HepG2 (cell line): ENCODE measurements around the gene LAMA5. TPM values are rescaled to one million over a fixed set of nuclear protein-coding genes. Genes with fewer than 3 reads are reported as not detected.

Source experiments
- AGO1 ChIP-seq: fragments of 200-400 bp; formaldehyde crosslinking; IDR thresholded peaks from 2 replicates; pipeline ENCODE4 v1.6.1; 2017; ENCODE audit warnings: mild to moderate bottlenecking, low read depth, low read length, moderate library complexity; ENCODE audit not compliant: poor library complexity, severe bottlenecking
- FOXP1 ChIP-seq, 2 experiments: fragments of 450-650 bp in 1 of 2; IDR thresholded peaks; 2 replicates each; pipeline ENCODE4 v1.6.1; 2017 to 2018; ENCODE audit warnings: antibody characterized with exemption in 1 of 2
- HNF4G ChIP-seq, 2 experiments: sonication (generic) in 1 of 2; formaldehyde crosslinking in 1 of 2; IDR thresholded peaks; 2 replicates each; pipeline versions ENCODE4 v1.4.0 to v1.6.1; 2011 to 2020; ENCODE audit warnings: borderline replicate concordance in 2 of 2, low read depth in 2 of 2, mild to moderate bottlenecking in 2 of 2, low read length in 1 of 2, missing genetic modification reagents in 1 of 2, moderate library complexity in 1 of 2
- HOXD1 ChIP-seq: sonication (generic); formaldehyde crosslinking; IDR thresholded peaks from 2 replicates; pipeline ENCODE4 v1.5.0; 2020; ENCODE audit warnings: missing genetic modification reagents
- MED13 ChIP-seq: sonication (generic); formaldehyde crosslinking; IDR thresholded peaks from 2 replicates; pipeline ENCODE4 v1.5.0; 2020; ENCODE audit warnings: missing genetic modification reagents
- MEIS1 ChIP-seq: sonication (generic); formaldehyde crosslinking; IDR thresholded peaks from 2 replicates; pipeline ENCODE4 v1.9.0; 2021; ENCODE audit warnings: mild to moderate bottlenecking, missing genetic modification reagents, moderate library complexity, borderline replicate concordance
- RCOR2 ChIP-seq: IDR thresholded peaks from 2 replicates; pipeline ENCODE4 v1.6.1; 2016; ENCODE audit warnings: missing biosample characterization, missing genetic modification reagents
- RFXAP ChIP-seq: sonication (generic); formaldehyde crosslinking; IDR thresholded peaks from 2 replicates; pipeline ENCODE4 v1.4.0; 2020; ENCODE audit warnings: missing genetic modification reagents, borderline replicate concordance
- ZNF234 ChIP-seq: sonication (generic); formaldehyde crosslinking; conservative IDR thresholded peaks from 2 replicates; pipeline ENCODE4 v1.5.1; 2020; ENCODE audit warnings: mild to moderate bottlenecking, missing genetic modification reagents
- ZNF256 ChIP-seq: sonication (generic); formaldehyde crosslinking; conservative IDR thresholded peaks from 2 replicates; pipeline ENCODE4 v1.4.0; 2020; ENCODE audit warnings: missing genetic modification reagents
- ZNF343 ChIP-seq: sonication (generic); formaldehyde crosslinking; IDR thresholded peaks from 2 replicates; pipeline ENCODE4 v1.4.0; 2020; ENCODE audit warnings: mild to moderate bottlenecking, missing genetic modification reagents
- ZNF543 ChIP-seq: sonication (generic); formaldehyde crosslinking; IDR thresholded peaks from 2 replicates; pipeline ENCODE4 v1.4.0; 2020; ENCODE audit warnings: mild to moderate bottlenecking, missing genetic modification reagents
- ZNF678 ChIP-seq: sonication (generic); formaldehyde crosslinking; IDR thresholded peaks from 2 replicates; pipeline ENCODE4 v1.4.0; 2020; ENCODE audit warnings: mild to moderate bottlenecking, missing genetic modification reagents
- ZNF724P ChIP-seq: sonication (generic); formaldehyde crosslinking; IDR thresholded peaks from 2 replicates; pipeline ENCODE4 v1.8.0; 2022; ENCODE audit warnings: missing genetic modification reagents, borderline replicate concordance
- ZNF816 ChIP-seq: sonication (generic); formaldehyde crosslinking; IDR thresholded peaks from 2 replicates; pipeline ENCODE4 v1.8.0; 2022; ENCODE audit warnings: missing genetic modification reagents, mild to moderate bottlenecking, borderline replicate concordance
- ZSCAN25 ChIP-seq: sonication (generic); formaldehyde crosslinking; IDR thresholded peaks from 2 replicates; pipeline ENCODE4 v1.8.0; 2022; ENCODE audit warnings: mild to moderate bottlenecking, missing genetic modification reagents
- polyA plus RNA-seq, 8 experiments: library from polyadenylated mRNA; depleted of rRNA in 3 of 8; stranded (reverse) in 7 of 8; unstranded in 1 of 8; fragments of >200 nt; fragmentation: Illumina TruSeq in 4 of 8; extraction: Trizol in 4 of 8; gene quantifications; 2 replicates each; pipeline versions ENCODE4 v1.2.1 to v1.2.3, GENCODE V29; 2011 to 2016; ENCODE audit warnings: low read depth in 4 of 8, missing spikeins in 1 of 8, mixed read lengths in 1 of 8; ENCODE audit not compliant: insufficient read depth in 1 of 8
- total RNA-seq, 5 experiments: library from RNA; depleted of rRNA; stranded (reverse); fragments of >200 nt; fragmentation: Illumina TruSeq; extraction: Trizol; gene quantifications; 2 replicates each; pipeline ENCODE4 v1.2.3, GENCODE V29; 2016; ENCODE audit warnings: low read depth in 1 of 5
- TF ChIP-seq, protein P1 (sequence below): sonication (generic); formaldehyde crosslinking; IDR thresholded peaks from 2 replicates; pipeline ENCODE4 v1.8.1; 2023; ENCODE audit warnings: mild to moderate bottlenecking, missing genetic modification reagents
- TF ChIP-seq, protein P2 (sequence below): sonication (generic); formaldehyde crosslinking; conservative IDR thresholded peaks from 2 replicates; pipeline ENCODE4 v1.8.0; 2022; ENCODE audit warnings: missing genetic modification reagents
- TF ChIP-seq, protein P3 (sequence below): sonication (generic); formaldehyde crosslinking; IDR thresholded peaks from 2 replicates; pipeline ENCODE4 v1.8.0; 2022; ENCODE audit warnings: low read depth, missing genetic modification reagents
- TF ChIP-seq, protein P4 (sequence below): IDR thresholded peaks from 2 replicates; pipeline ENCODE4 v1.6.1; 2016; ENCODE audit warnings: mild to moderate bottlenecking

Gene LAMA5
- total and polyA plus RNA-seq, 2 of the 13 experiments (the other 11 are each of a cell fraction or from before 2014, with no cell fraction given) = 21.0 to 44.7 TPM

DNA sequence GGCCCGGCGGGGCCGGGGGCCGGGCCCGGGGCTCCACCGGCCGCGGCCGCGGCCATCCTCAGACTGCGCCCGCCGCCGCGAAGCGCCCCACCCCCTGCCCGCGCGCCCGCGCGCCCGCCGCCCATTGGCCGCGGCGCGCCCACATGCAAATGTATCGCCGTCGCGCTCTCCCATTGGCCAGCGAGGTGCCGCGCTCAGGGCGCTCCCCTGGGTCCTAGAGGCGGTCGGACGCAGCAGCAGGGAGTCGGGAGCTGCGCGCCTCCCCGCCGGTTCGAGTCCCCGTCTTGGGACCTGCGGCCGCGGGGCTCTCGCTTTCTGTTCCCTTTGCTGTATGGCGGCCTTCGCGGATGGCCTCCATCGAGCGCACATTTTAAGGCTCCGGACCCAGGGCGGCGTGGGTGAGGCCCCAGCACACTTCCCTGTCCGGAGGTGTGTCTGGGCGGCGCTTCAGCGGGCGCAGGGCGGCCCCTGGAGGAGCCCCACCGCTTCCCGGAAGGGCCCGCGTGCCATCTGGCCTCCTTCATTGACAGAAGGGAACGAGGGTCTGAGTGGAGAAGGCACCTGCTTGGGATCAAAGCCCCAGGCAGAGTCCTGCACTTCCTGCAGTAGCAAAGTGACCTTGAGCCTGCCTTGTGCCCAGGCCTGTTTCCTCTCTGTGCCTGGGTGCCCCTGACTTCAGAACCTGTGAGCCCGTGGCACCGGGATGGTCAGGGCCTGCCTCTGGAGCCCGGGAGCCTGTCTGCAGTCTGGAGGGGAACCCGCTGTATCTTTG is 40.3 kb upstream of the LAMA5 start, which contains the start of gene CABLES2 (continued):
- TF ChIP-seq ZNF256 (peak; percentile 90; the same call in 1 of the 2 replicates), ZNF816 (CRISPR knock-in tag) (peak; percentile 75; the same call in 1 of the 2 replicates), ZNF678 (peak; percentile 81), RFXAP (CRISPR knock-in tag) (peak; percentile 96), ZNF343 (peak; percentile 91), ZNF724P (CRISPR knock-in tag) (no peak; the same call in none of the 2 replicates), AGO1 (peak; percentile 52), RCOR2 (peak; percentile 90), MED13 (CRISPR knock-in tag) (peak; percentile 88), HNF4G (IDR thresholded peaks at IDR 0.05; ENCODE audit: borderline replicate concordance, low read depth, low read length) (peak; percentile 45; the same call in 1 of the 2 replicates), HNF4G (CRISPR knock-in tag; IDR thresholded peaks at IDR 0.05; ENCODE audit: borderline replicate concordance, low read depth) (no peak), FOXP1 (IDR thresholded peaks at IDR 0.05) (no peak), FOXP1 (CRISPR knock-in tag; IDR thresholded peaks at IDR 0.05) (peak; percentile 16; the same call in 1 of the 2 replicates), MEIS1 (CRISPR knock-in tag) (peak; percentile 96), ZSCAN25 (peak; percentile 77), ZNF543 (CRISPR knock-in tag) (peak; percentile 90), HOXD1 (CRISPR knock-in tag) (peak; percentile 93; the same call in 1 of the 2 replicates), ZNF234 (CRISPR knock-in tag) (peak; percentile 83; the same call in 1 of the 2 replicates)
- TF ChIP-seq, protein P1, sequence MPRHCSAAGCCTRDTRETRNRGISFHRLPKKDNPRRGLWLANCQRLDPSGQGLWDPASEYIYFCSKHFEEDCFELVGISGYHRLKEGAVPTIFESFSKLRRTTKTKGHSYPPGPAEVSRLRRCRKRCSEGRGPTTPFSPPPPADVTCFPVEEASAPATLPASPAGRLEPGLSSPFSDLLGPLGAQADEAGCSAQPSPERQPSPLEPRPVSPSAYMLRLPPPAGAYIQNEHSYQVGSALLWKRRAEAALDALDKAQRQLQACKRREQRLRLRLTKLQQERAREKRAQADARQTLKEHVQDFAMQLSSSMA = no peak
- TF ChIP-seq, protein P2, sequence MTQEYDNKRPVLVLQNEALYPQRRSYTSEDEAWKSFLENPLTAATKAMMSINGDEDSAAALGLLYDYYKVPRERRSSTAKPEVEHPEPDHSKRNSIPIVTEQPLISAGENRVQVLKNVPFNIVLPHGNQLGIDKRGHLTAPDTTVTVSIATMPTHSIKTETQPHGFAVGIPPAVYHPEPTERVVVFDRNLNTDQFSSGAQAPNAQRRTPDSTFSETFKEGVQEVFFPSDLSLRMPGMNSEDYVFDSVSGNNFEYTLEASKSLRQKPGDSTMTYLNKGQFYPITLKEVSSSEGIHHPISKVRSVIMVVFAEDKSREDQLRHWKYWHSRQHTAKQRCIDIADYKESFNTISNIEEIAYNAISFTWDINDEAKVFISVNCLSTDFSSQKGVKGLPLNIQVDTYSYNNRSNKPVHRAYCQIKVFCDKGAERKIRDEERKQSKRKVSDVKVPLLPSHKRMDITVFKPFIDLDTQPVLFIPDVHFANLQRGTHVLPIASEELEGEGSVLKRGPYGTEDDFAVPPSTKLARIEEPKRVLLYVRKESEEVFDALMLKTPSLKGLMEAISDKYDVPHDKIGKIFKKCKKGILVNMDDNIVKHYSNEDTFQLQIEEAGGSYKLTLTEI (CRISPR knock-in tag) = no peak
- TF ChIP-seq, protein P3, sequence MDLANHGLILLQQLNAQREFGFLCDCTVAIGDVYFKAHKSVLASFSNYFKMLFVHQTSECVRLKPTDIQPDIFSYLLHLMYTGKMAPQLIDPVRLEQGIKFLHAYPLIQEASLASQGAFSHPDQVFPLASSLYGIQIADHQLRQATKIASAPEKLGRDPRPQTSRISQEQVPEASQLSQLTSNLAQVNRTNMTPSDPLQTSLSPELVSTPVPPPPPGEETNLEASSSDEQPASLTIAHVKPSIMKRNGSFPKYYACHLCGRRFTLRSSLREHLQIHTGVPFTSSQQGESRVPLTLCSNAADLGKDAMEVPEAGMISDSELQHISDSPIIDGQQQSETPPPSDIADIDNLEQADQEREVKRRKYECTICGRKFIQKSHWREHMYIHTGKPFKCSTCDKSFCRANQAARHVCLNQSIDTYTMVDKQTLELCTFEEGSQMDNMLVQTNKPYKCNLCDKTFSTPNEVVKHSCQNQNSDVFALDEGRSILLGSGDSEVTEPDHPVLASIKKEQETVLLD = peak; percentile 54; the same call in 1 of the 2 replicates
- TF ChIP-seq, protein P4, sequence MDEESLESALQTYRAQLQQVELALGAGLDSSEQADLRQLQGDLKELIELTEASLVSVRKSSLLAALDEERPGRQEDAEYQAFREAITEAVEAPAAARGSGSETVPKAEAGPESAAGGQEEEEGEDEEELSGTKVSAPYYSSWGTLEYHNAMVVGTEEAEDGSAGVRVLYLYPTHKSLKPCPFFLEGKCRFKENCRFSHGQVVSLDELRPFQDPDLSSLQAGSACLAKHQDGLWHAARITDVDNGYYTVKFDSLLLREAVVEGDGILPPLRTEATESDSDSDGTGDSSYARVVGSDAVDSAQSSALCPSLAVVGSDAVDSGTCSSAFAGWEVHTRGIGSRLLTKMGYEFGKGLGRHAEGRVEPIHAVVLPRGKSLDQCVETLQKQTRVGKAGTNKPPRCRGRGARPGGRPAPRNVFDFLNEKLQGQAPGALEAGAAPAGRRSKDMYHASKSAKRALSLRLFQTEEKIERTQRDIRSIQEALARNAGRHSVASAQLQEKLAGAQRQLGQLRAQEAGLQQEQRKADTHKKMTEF (CRISPR knock-in tag) = peak; percentile 94
